Measurements from ENCODE around the gene ORC6. TPM values are rescaled to one million over a fixed set of nuclear protein-coding genes. Genes with fewer than 3 reads are reported as not detected.

ORC6 gene
- total RNA-seq, 1 experiment from 2014 or later: 26.2 TPM

Other genes with a start within 250 kb of the ORC6 start
- gene SHCBP1, start 68.3 kb upstream of the ORC6 start, total RNA-seq (2014; rRNA removed; shearing (Covaris generic)): 19.5 and 19.6 TPM in 2 replicates
- gene VPS35, start 481 bp upstream of the ORC6 start, total RNA-seq (2014; rRNA removed; shearing (Covaris generic)): 148 and 162 TPM in 2 replicates
- 0.67 and 1.1 TPM in 2 replicates for gene MYLK3, start 58.7 kb downstream of the ORC6 start, total RNA-seq (2014; rRNA removed; shearing (Covaris generic))
- 6.3 and 6.8 TPM in 2 replicates for gene C16orf87, start 141.5 kb downstream of the ORC6 start, total RNA-seq (2014; rRNA removed; shearing (Covaris generic))
- gene GPT2, start 194.7 kb downstream of the ORC6 start, total RNA-seq (2014; rRNA removed; shearing (Covaris generic)): 10.1 and 10.8 TPM in 2 replicates

Data from SK-MEL-5 (cell line).